Suppressor macrophage treated with lipopolysaccharide for 4 hours (primary cell): ENCODE results near the gene UQCC2.

Source experiments
- DNase-seq: peaks from one replicate; pipeline ENCODE4 v3.0.0-alpha.2; 2020

The UQCC2 gene

GRCh38 chr6:33671744-33672072 lies 39.8 kb downstream of the UQCC2 start:
- no peak for DNase-seq

GRCh38 chr6:33670971-33671743 lies 40.3 kb downstream of the UQCC2 start:
- DNase-seq = no peak

GRCh38 chr6:33670086-33670660 lies 41.3 kb downstream of the UQCC2 start:
- DNase-seq = no peak

- DNase-seq = no peak
Observed at GRCh38 chr6:33668914-33669313, 42.6 kb downstream of the UQCC2 start.

- DNase-seq = no peak
Observed at GRCh38 chr6:33668328-33668727, 43.2 kb downstream of the UQCC2 start.

- no peak for DNase-seq
Observed at GRCh38 chr6:33667776-33668175, 43.7 kb downstream of the UQCC2 start.

GRCh38 chr6:33667072-33667471 lies 44.4 kb downstream of the UQCC2 start:
- no peak for DNase-seq

- no peak for DNase-seq
Observed at GRCh38 chr6:33665957-33666356, 45.5 kb downstream of the UQCC2 start.

GRCh38 chr6:33664506-33665057 lies 46.9 kb downstream of the UQCC2 start:
- DNase-seq = no peak

- no peak for DNase-seq
Observed at GRCh38 chr6:33663727-33664449, 47.6 kb downstream of the UQCC2 start.

- DNase-seq = no peak
Observed at GRCh38 chr6:33663028-33663427, 48.5 kb downstream of the UQCC2 start.

- no peak for DNase-seq
Observed at GRCh38 chr6:33662318-33662717, 49.2 kb downstream of the UQCC2 start.

- no peak for DNase-seq
Observed at GRCh38 chr6:33661106-33661838, 50.2 kb downstream of the UQCC2 start.

- DNase-seq = no peak
Observed at GRCh38 chr6:33659986-33660385, 51.5 kb downstream of the UQCC2 start.

GRCh38 chr6:33658982-33659689 lies 52.4 kb downstream of the UQCC2 start:
- DNase-seq = no peak

GRCh38 chr6:33656844-33657243 lies 54.7 kb downstream of the UQCC2 start:
- DNase-seq = no peak

- peak; percentile 17 for DNase-seq
Observed at GRCh38 chr6:33654831-33655554, 56.5 kb downstream of the UQCC2 start.

- no peak for DNase-seq
Observed at GRCh38 chr6:33652002-33652401, 59.5 kb downstream of the UQCC2 start.

- no peak for DNase-seq
Observed at GRCh38 chr6:33651403-33651802, 60.1 kb downstream of the UQCC2 start.
